GM12872 (cell line): ENCODE measurements around the gene CALHM5.

Source experiments
- CTCF ChIP-seq: IDR thresholded peaks from 3 replicates; pipeline ENCODE4 v1.5.1; 2011; ENCODE audit warnings: low read depth, mild to moderate bottlenecking, low read length, moderate library complexity; ENCODE audit not compliant: insufficient read depth

CALHM5 gene

GRCh38 chr6:116564921-116565872, 53.8 kb downstream of the CALHM5 start:
- no peak for TF ChIP-seq CTCF

GRCh38 chr6:116568111-116568510, 56.7 kb downstream of the CALHM5 start:
- no peak for TF ChIP-seq CTCF

GRCh38 chr6:116568821-116569755, 57.6 kb downstream of the CALHM5 start:
- TF ChIP-seq CTCF = no peak

GRCh38 chr6:116570856-116571682, 59.6 kb downstream of the CALHM5 start, which contains the start of gene RWDD1:
TSS of gene RWDD1 (plus strand) at chr6:116571504. CDS start at chr6:116571583, 79 bp downstream.
- no peak for TF ChIP-seq CTCF

- no peak for TF ChIP-seq CTCF
Observed at GRCh38 chr6:116571683-116572000, 60.2 kb downstream of the CALHM5 start.

- TF ChIP-seq CTCF = no peak
Observed at GRCh38 chr6:116572162-116572561, 60.7 kb downstream of the CALHM5 start.
